Activated naive CD8-positive, alpha-beta T cell treated with anti-CD3 and anti-CD28 coated beads, Interleukin-2, amount 50 U/mL, for 16 hours (primary cell): Measurements from ENCODE around the gene RALGAPB.
"Not testable (repeated sequence)": the region's sequence is repeated elsewhere in the genome, so short reads cannot be mapped to it uniquely, and the experiment has no call there.

Source experiments
- DNase-seq: peaks from one replicate; pipeline ENCODE4 v3.0.0-alpha.2; 2020; ENCODE audit warnings: low read depth, low spot score

RALGAPB gene

GRCh38 chr20:38472513-38473366 lies at the start of gene RALGAPB:
RALGAPB (plus strand) TSS chr20:38472843; CDS start chr20:38488433, 15,590 bp downstream.
- peak; percentile 93 for DNase-seq

GRCh38 chr20:38423541-38423940 lies 49.1 kb upstream of the RALGAPB start:
- no peak for DNase-seq

- DNase-seq, result no peak
Measured at GRCh38 chr20:38424401-38424800, 48.2 kb upstream of the RALGAPB start.

GRCh38 chr20:38426006-38426897 lies 46.4 kb upstream of the RALGAPB start:
- no peak for DNase-seq

GRCh38 chr20:38427655-38428023 lies 45.0 kb upstream of the RALGAPB start:
- DNase-seq, result no peak

- no peak for DNase-seq
Measured at GRCh38 chr20:38428800-38429199, 43.8 kb upstream of the RALGAPB start.

GRCh38 chr20:38429301-38429700 lies 43.3 kb upstream of the RALGAPB start:
- DNase-seq, result no peak

- no peak for DNase-seq
Measured at GRCh38 chr20:38430679-38431325, 41.8 kb upstream of the RALGAPB start.

- no peak for DNase-seq
Measured at GRCh38 chr20:38432292-38432691, 40.4 kb upstream of the RALGAPB start.

GRCh38 chr20:38432870-38433269 lies 39.8 kb upstream of the RALGAPB start:
- DNase-seq, result not testable (repeated sequence)

GRCh38 chr20:38433304-38433972 lies 39.2 kb upstream of the RALGAPB start:
- no peak for DNase-seq

GRCh38 chr20:38434301-38434741 lies 38.3 kb upstream of the RALGAPB start:
- no peak for DNase-seq

GRCh38 chr20:38434770-38435554 lies 37.7 kb upstream of the RALGAPB start, which contains the start of gene SNHG17:
SNHG17 (minus strand) TSS chr20:38435328.
- DNase-seq, result peak; percentile 74

GRCh38 chr20:38435555-38435939 lies 37.1 kb upstream of the RALGAPB start:
- no peak for DNase-seq

- DNase-seq, result no peak
Measured at GRCh38 chr20:38437796-38438195, 34.8 kb upstream of the RALGAPB start.

- DNase-seq, result not testable (repeated sequence)
Measured at GRCh38 chr20:38441110-38441509, 31.5 kb upstream of the RALGAPB start.

- DNase-seq, result no peak
Measured at GRCh38 chr20:38441916-38442315, 30.7 kb upstream of the RALGAPB start.

GRCh38 chr20:38445381-38445796 lies 27.3 kb upstream of the RALGAPB start:
- DNase-seq, result no peak

- DNase-seq, result no peak
Measured at GRCh38 chr20:38445901-38446425, 26.7 kb upstream of the RALGAPB start.
